Umbilical cord (tissue), 2 donors: Measurements from ENCODE around the gene LCN15. TPM values are rescaled to one million over a fixed set of nuclear protein-coding genes. Genes with fewer than 3 reads are reported as not detected.
"Not testable (repeated sequence)": the region's sequence is repeated elsewhere in the genome, so short reads cannot be mapped to it uniquely, and the experiment has no call there.

Experiments used
- DNase-seq: peaks from one replicate; pipeline ENCODE4 v3.0.0-alpha.2; 2015; ENCODE audit warnings: low spot score
- total RNA-seq: library from RNA; depleted of rRNA; stranded (reverse); fragments of >200 nt; gene quantifications from one replicate; pipeline ENCODE4 v1.2.3, GENCODE V29; 2014; ENCODE audit warnings: low replicate concordance; ENCODE audit not compliant: insufficient read depth

The LCN15 gene
- total RNA-seq, 1 donor from 2014 or later, result 2.2 TPM

DNA sequence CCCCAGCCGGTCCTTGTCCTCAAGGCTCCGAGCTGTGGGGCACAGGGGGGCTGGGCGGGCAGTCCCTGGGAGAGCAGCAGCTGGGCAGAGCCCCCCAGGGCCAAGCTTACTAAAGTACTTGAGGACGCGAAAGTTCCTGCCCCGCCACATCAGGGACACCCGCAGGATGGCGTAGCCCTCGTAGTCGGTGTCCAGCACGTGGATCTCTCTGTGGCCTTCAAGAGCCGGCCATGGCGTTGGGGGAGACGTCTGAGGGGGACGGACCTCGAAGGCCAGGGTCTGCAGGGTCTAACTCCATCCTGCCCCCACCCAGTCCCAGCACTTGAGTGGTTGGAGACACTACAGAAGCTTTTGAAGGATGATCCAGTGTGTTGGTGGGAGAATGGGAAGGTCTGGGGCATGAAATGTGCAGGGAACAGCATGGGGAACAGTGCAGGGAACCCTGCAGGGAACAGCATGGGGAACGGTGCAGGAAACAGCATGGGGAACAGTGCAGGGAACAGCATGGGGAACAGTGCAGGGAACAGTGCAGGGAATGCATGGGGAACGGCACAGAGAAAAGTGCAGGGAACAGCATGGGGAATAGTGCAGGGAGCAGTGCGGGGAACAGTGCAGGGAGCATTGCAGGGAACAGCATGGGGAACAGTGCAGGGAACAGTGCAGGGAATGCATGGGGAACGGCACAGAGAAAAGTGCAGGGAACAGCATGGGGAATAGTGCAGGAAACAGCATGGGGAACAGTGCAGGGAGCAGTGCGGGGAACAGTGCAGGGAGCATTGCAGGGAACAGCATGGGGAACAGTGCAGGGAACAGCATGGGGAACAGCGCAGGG, 8.8 kb downstream of the LCN15 start:
- DNase-seq, result not testable (repeated sequence)

DNA sequence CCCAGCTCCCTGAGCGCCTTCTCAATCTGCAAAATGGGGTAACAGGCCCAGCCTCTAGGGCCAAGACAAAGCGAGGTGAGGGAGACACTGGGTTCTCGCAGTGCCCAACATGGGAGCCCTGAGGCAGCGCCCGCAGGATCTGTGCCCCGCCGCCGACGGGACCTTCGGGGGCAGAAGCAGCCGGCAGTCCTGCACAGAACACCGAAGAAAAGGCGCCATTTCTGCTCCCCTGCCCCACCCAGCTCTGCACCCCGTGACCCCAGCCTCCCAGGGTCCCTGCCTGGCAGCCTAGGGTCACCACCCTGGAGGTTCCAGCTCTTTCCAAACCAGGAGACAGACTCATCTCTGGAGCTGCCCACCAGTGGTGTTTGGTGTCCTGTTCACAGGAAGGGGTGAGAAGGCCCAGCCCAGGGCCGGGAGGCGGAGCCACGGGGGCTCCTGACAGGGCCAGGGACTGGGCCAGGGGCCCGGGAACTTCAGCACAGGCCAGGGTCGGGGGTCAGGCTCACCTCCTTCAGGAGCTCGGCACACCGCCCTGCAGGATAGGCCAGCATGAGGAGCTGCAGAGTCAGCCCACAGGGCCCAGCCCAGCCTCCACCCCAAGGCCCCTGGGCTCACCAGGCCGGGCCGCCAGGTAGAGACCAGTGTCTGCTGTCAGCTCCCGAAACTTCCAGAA, 9.6 kb downstream of the LCN15 start:
- no peak for DNase-seq

DNA sequence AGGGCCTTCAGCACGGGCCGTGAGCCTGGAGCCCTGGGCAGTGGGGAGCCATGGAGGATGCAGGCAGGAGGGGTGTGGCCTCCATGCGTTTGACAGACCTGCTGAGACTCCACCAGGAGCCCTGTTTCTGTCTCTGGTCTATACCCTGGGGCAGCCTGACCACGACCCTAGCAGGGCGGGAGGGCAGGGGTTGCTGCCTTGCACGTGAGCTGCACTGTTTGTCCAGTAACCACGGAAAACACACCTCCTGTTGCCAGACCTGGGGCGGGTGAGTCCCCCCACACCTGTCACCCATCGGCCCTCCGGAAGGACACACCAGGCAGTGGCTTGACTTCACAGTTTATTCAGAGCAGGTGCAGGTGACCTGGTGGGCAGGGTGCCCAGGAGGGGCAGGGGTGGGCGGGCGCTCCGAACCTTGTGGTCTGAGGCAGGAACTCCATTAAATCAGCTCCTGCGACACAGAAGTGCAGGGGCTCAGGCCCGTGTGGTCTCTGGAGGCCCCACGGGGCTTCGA, 10.2 kb downstream of the LCN15 start:
- no peak for DNase-seq

DNA sequence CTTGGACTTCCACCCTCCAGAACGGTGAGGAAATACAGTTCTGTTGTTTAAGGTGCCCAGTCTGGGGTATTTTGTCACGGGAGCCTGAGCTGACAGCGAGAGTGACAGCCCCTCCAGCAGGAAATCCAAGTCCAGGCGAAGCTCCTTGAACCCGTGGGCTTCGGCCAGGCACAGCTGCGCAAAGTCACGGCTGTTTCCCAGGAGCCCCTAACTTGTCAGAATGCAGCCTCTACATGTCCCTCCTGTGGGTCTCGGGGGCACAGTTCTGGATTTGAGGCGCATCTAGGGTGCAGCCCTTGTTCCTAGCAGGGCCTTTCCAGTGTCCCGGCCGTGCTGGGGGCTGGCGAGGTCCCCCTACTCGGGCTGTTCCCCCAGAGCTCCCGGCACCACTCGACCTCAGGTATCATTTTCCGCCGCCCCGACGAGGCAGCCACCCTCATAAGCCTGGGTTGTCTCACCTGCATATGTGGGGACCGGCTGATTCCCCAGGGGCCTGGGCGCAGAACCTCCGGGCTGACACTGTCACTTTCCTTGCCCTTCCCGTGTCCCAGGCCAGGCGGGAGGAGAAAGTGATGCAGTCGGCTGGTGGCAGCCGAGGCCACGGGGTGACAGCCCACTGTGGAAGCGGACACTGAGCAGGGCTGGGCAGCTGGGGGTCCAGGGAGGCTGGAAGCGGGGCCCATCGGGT, 10.8 kb downstream of the LCN15 start:
- DNase-seq, result no peak

DNA sequence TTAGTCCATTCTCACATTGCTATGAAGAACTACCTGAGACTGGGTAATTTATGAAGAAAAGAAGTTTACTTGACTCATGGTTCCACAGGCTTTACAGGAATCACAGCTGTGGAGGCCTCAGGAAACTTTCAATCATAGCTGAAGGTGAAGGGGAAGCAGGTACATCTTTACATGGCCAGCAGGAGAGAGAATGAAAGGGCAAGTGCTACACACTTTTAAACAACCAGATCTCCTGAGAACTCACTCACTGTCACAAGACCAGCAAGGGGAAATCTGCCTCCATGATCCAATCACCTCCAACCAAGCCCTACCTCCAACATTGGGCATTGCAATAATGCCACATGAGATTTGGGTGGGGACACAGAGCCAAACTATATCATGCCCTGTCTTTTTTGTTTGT, 12.5 kb downstream of the LCN15 start:
- DNase-seq, result no peak

DNA sequence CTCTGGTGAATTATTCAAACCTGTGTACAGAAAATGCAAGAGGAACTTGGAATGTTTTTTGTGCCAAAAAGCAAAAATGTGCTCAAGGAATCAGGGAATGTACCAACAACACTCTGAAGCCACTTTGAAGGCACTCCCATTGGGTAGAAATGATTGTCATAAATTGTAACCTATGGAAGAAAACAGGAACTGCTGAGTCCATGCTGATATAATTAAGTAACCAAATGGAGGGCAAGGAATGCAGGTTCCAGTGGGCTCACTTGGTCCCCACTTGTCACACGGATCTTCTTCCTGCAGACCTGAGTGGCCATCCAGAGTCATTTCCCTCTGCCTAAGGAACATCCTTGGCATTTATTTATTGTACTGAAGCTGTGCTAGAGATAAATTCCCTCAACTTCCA, 13.1 kb downstream of the LCN15 start:
- no peak for DNase-seq

DNA sequence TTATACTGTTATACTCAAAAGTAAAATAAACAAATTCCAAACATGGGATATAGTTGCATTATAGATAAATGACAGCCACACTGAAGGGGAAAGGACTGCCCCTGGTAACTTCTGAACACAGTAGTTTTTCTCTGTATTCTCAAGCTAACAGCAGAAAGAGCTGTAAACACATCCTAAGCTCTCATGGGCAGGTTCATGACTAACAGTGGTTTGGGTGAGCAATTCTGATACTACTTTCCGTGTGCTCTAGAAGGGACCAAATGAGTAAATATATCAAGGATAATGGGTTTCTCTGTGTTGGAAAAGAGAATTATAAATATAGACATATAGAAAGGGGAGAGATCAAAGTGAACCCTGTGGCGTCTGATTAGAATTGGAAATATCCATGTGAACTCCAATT, 13.8 kb downstream of the LCN15 start:
- no peak for DNase-seq

DNA sequence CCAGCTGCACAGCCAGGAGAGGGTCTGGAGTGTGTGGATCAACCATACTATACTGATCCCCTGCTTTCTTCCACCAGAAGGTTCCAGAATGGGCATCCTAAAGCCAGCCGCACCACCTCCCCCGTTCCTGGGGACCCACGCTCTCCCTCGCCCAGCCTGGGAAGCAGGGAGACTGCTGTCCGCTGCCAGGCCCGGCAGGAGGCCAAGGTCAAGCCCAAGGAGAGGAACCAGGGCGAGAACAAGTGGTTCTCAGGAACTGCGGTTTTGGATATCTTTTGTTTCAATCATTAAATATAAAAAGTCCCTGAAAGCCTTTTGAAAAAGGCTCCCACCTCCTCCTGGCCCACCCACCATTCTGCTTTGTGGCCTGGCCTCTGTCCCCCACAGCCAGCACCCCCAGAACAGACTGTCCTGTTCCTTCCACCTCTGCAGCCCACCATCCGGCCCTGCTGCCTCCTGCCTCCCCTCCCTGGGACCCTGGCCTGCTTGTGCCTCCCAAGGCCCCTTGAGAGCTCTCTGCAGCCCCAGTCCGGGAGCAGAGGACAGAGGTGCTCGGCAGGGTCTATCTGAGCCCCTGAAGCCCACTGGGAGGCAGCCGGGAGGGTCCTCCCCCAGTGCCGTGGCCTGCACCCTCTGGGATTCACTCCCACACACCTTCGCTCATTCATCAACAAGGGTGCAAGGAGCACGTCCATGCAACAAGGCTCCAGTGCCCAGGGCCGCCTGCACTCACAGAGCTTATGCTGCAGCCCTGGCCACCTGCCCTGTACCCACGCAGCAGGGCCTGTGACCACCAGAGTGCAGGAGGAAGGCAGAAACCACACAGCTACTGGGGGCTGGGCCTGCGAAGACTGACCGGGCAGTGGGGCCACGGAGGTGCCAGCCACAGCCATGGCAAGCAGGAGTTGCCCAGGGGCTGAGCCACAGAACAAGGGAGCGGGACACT, 15.4 kb downstream of the LCN15 start:
- no peak for DNase-seq

DNA sequence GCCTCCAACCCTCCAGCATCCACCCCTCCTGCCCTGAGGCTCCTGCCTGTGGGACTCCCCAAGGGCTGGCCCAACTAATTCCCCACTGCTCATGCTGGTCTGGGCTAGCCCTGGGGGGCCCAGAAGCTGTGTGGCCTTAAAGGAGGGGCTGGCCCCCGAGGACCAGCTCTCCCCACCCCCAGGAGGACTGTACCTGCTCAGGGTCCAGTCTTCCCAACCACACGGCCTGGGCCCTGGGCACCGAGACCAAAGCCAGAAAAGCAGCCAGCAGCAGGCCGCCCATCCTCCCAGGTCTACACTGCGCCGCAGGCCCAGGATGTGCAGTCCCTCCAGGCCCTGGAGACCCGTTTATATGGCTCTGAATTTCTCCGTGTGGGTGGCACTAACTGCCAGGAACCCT, 16.1 kb downstream of the LCN15 start, which contains the start of gene LCN6:
LCN6 (minus strand) TSS at position 325 of the 400 bp plus-strand sequence; CDS start at position 283, 42 bp downstream.
- DNase-seq, result no peak

DNA sequence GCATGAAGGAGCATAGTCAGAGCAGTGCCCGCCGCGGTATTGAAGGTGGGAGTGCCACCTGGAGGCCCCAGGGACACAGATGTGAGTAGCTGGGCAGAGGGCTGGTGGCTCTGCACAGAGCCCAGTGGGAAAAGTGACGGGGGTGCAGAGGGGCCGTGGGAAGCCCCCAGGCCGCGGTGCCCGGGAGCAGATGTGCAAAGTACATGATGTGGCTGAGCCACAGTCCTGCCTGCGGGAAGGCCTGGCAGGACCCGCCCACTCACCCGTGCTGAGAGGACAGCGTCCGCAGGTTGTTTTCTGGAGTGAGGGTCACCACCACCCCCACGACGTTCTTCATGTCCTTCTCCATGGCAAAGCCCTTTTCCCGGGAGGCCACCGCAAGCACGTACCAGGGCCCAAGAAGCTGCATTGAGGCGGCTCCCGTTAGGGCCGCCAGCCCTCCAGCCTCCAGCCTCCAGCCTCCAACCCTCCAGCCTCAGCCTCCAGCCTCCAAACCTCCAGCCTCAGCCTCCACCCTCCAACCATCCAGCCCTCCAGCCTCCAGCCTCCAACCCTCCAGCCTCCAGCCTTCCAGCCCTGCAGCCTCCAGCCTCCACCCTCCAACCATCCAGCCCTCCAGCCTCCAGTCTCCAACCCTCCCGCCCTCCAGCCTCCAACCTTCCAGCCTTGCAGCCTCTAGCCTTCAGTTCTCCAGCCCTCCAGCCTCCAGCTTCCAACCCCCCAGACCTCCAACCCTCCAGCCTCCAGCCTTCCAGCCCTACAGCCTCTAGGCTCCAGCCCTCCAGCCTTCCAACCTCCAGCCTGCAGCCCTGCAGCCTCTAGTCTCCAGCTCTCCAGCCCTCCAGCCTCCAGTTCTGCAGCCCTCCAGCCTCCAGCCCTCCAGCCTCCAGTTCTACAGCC, 16.9 kb downstream of the LCN15 start:
- no peak for DNase-seq

DNA sequence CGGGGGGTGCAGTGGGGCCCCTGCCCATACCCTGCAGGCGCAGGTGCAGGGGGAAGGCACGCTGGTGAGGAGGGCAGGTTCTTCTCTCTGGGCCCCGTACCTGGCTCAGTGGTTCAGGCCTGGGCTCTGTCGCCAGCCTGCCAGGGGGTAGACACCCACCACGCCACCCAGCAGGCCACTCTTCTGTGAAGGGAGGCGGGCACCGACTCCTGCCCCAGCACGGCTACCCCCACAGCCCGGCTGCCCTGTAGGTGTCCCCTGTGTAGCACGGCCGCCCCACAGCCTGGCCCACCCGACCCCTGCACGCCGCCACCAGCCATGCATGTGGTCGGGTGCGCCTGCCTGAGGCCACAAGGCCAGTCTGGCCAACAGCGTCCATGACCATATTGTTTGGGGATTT, 17.7 kb downstream of the LCN15 start:
- no peak for DNase-seq

DNA sequence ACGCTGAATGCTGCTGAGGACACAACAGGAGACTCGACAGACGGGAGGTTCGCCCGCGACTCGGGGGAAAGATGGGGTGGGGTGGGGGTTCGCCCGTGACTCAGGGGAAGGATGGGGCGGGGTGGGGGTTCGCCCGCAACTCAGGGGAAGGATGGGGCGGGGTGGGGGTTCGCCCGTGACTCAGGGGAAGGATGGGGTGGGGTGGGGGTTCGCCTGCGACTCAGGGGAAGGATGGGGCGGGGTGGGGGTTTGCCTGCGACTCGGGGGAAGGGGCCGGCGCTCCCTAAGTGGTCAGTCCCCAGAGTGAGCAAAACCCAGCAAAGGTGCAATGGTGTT, 18.2 kb downstream of the LCN15 start:
- no peak for DNase-seq

DNA sequence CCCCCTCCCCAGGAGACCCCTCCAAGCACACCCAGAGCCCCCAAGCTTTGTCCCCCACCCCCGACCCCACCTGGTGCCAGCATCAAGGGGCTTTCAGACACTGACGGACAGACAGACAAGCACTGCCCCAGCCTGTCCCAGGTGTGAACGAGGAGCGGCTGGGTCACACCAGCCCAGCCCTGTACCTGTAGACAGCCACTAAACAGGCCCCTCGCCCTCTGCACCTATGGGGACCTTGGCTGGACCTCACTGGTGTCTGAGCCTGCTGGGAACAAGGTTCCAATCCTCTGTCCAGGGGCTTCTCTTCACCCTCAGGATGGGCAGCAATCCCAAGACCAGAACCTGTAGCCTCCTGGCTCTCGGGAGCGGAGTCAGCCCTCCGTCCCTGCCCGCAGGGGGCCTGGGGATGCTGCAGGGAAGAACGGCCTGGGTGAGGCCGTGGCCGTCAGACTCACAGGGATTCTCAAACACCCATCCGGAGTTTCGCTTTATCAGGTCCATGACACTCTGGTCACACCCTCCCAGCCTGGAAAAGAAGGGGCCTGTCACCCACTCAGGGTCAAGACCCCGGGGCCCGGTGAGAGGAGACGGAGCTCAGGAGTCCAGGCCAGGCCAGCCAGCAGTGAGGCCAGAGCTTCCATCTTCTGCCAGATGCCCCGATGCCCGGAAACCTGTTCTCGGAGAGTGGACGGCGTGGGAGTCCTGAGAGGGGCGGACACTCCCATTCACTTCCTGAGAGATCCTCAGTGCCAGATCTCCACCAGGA, 18.7 kb downstream of the LCN15 start:
- DNase-seq, result no peak

DNA sequence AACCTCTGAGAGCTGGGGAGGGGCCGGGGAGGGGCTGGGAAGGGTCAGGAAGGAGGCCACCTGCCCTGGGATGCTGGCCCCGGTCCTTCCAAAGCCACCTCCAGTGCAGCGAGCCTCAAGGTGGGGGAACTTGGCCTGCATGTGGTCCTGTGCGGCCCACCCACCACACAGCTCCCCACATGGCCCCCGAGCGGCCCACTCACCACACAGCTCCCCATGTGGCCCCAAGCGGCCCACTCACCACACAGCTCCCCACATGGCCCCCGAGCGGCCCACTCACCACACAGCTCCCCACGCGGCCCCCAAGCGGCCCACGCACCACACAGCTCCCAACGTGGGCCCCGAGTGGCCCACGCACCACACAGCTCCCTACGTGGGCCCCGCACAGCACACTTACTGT, 19.5 kb downstream of the LCN15 start:
- no peak for DNase-seq

DNA sequence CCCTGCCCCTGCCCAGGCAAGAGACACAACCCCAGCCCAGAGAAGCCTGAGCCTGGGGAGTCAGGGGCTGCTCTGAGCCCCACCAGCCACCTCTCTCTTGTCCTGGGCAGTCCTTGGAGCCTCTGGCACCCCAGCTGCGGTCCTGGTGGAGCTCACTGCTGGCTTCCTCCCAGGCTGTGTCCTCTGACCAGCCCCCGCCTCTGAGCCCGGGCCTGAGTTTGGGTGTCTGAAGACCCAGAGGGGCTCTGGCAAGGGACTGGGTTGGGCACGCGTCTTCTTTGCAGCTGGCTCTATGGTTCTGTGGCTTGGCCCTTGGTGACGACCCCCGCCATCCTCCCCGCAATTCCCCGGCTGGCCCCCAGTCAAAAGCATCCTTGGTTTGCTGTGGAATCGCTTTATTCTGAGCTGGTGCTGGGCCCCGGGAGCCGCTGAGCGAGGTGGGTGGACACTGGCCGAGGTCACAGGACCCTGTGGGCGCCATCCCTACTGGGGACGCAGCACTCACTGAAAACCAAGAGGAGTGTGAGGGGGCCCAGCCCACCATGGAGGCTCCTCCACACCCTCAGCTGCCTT, 20.6 kb downstream of the LCN15 start:
- DNase-seq, result no peak

DNA sequence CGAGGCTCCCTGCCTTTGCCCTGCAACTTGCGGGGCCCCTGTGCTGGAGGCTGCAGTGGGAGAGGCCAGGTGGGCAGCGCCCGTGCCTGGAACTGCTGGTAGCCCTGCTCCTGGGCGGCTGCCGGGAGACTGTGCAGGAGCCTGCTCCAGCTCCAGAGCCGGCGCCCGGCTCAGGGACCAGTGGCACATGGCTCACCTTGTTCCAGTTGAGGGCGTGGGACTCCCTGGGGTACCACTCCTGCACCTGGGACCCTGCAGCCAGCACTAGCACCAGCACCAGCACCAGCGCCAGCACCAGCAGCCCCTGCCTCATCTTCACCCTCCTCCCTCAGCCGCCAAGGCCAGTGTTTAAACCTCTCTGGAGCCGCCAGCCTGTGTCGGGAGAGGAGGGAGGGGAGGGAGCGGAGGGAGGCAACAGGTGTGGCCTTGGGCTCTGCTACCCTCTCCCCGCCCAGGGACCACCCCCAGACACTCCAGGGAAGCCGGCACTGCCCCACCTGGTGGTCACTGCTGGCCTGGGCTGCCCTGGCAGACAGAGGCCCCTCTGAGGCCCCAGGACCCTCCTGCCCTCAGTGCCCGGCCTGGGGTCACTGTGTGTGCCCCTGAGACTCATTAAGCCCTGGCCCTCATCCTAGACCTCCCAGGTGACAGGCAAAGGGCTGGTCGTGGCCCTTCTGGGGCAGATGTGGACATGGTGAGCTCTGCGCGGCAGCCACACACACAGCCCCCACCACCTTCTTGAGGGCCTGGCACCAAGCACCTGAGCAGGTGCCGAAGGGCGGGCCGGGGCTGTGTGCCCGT, 21.5 kb downstream of the LCN15 start, which contains the start of gene LCN10:
LCN10 (minus strand) TSS at position 350 of the 801 bp plus-strand sequence; CDS start at position 313, 37 bp downstream.
- DNase-seq, result no peak

DNA sequence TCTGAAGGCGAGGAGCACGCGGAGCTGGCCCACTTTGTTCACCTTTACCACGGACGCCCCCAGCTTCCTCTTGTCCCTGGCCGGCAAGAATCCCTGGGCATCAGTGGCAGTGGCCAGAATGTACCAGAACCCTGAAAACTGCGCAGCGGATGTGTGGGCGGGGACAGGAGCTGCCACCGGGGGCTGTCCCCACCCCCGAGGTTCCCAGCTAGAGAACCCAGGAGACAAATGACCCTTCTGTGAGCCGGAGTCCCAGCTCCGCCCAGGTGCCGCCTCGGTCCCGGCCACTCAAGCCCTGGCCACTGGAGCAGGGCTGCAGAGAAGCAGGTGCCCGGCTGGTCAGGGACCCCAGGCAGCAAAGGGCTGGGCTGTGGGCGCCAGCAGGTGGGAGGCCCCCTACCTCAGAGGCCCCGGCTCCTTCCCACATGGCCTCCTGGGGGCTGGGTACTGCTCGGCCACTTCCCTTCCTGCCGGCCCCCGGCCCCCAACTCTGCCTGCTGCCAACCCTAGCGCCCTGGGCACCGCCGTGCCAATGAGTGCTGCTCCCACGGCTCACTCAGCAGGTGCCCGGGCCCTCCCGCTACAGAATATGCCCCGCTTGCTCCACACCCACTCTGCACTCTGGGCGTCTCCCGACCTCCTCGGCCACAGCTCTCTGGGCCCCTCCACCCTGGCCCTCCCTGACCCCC, 22.3 kb downstream of the LCN15 start:
- no peak for DNase-seq
